Hematopoietic multipotent progenitor cell (in vitro differentiated cells): ENCODE data around the gene LITAF. TPM values are rescaled to one million over a fixed set of nuclear protein-coding genes. Genes with fewer than 3 reads are reported as not detected.
"Not testable (repeated sequence)": the region's sequence is repeated elsewhere in the genome, so short reads cannot be mapped to it uniquely, and the experiment has no call there.

Experiments
- DNase-seq, 3 donors: peaks; one replicate each; pipeline ENCODE4 v3.0.0-alpha.2; 2011 to 2015; ENCODE audit warnings: low read depth in 2 of 3, low spot score in 2 of 3
- total RNA-seq: library from RNA; depleted of rRNA; stranded (reverse); fragments of >200 nt; gene quantifications from one replicate; pipeline ENCODE4 v1.2.3, GENCODE V29; 2012

LITAF gene
- total RNA-seq, 1 donor = 79.4 TPM

DNA sequence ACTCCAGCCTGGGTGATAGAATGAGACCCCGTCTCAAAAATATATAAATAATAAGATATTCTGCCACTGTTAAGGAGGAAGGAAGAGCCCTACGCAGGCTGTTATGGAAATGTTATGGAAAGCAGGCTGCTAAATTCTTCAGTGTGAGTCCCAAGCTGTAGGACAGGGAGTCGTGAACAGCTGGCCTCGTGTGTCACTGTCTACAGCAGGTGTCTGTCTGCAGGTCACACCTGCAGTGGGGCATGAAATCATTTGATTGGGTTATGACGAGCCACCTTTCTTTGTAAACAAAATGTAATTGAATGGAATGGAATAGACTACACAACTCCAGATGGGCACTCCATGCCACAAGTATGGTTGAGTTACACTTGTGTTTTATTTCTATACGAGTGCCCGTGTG lies 15.6 kb upstream of the LITAF start:
- no peak for DNase-seq

DNA sequence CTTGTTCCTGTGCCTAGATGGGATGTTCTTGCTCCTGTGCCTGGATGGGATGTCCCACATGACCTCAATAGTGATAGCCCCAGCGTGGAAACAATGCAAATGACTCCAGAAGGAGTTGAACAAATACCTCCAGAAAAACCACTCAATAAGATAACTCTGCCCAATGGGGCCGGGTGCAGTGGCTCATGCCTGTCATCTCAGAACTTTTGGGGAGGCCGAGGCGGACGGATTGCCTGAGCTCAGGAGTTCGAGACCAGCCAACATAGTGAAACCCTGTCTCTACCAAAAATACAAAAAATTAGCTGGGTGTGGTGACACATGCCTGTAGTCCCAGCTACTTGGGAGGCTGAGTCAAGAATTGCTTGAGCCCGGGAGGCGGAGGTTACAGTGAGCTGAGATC lies 15.2 kb upstream of the LITAF start:
- no peak for DNase-seq

DNA sequence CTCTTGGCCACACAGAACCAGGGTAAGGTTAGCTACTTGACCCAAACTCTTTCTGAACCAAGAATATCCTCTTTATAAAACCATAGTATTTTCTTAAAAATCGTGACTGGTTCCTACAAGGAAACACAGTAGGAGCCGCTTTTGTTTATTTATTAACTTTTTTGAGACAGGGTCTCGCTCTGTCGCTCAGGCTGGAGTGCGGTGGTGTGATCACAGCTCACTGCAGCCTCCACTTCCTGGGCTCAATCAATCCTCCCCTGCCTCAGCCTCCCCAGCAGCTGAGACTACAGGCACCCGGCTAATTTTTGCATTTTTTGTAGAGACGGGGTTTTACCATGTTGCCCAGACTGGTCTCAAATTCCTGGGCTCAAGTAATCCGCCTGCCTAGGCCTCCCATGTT lies 14.7 kb upstream of the LITAF start:
- DNase-seq = no peak

DNA sequence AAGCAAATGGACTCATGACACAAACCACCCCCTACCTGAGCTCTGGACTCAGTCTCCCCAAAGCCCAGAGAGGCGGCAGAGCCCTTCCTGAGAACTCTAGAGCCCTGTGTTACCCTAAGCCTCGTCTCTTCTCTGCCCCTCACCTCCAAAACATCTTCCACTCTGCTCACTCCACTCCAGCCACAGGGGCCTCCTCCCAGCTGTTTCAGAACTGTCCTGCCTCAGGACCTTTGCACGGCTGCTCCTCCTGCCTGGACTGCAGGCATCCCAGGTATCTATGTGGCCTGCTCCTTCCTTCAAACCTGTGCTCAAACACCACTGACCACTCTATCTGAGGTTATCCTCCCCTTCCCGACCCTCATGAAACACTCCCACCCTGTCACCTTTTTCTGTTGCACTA lies 12.9 kb upstream of the LITAF start:
- no peak for DNase-seq

DNA sequence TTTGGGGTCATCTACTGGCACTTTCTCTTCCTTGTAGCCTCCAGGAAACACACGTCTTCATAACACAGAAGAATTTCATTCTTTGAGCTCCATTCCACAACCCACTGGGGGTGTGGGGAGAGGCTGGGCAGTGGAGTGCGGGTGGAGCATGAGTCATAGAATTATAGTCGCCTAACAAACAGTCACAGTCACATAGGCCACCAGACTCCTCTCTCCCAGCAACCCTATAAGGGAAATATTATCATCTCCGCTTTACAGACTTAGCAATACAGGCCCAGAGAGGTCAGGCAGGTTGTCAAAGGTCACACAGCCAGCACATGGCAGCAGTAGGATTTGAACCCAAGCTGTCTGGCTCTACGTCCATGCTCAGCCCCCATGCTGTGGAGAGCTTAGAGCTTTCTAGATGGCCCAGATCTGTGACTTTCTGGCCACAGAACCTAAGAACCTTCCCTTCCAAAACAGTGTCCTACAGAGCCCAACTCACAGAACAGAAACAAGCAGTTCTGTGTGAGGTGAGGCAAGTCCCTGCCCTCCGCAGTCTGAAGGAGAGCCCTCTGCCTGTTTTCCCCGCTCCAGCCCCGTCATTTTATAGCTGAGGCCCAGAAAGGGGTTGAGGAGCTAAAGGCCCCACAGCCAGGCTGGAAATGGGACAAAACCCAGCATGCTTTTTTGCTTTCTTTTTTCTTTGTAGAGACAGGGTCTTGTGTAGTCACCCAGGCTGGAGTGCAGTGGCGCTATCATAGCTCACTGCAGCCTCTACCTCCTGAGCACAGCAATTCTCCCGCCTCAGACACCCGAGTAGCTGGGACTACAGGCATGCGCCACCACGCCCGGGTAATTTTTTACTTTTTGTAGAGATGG lies 10.7 kb upstream of the LITAF start:
- peak in 2 of 3 donors; percentile 54 to 67 for DNase-seq

DNA sequence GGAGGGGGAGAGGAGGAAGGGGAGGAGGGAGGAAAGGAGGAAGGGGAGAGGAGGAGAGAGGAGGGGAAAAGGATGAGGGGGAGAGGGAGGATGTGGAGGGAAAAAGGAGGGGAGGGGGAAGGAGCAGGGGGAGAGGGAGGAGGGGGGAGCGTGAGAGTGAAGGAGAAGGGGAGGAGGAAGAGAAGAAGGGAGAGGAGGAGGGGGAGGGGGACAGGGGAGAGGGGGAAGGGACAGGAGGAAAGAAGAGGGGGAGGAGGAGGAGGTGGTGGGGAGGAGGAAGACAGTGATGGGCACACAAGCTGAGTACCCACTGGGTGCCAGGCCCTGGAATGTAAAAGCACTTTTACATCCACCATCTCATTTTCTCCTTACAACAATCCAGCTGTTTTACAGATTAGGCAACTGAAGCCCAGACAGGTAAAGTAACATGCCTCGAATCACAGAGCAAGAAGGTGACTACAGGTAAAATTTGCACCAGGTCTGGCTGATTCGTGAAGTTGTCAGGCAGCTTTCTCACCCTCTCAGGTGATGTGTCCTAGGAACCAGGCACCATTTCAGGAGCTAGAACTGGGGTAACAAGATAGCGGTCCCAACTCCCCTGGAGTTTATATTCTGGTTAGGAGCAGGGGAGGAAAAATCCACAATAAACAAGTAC lies 10.0 kb upstream of the LITAF start:
- DNase-seq = no peak

DNA sequence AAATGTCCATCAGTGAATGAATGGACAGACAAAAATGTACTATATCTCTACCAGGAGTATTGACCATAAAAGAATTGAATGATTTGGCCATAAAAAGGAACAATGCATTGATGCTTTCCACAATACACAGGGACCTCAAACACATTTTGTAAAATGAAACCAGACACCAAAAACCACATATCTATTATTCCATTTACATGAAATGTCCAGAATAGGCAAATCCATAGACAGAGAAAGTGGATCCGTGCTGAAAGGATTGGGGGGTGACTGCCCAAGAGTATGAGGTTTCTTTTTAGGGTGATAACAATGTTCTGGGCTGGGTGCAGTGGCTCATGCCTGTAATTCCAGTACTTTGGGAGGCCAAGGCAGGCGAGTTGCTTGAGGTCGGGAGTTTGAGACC lies 6.9 kb upstream of the LITAF start:
- no peak for DNase-seq

DNA sequence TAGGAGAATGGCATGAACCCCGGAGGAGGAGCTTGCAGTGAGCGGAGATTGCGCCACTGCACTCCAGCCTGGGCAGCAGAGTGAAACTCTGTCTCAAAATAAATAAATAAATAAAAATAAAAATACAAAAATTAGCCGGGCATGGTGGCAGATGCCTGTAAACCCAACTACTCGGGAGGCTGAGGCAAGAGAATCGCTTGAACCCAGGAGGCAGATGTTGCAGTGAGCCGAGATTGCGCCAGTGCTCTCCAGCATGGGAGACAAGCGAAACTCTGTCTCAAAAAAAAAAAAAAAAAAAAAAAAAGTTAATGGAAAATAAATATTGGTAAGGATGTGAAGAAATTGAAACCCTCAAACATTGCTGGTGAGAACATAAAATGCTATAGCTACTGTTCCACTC lies 6.4 kb upstream of the LITAF start:
- not testable (repeated sequence) for DNase-seq

DNA sequence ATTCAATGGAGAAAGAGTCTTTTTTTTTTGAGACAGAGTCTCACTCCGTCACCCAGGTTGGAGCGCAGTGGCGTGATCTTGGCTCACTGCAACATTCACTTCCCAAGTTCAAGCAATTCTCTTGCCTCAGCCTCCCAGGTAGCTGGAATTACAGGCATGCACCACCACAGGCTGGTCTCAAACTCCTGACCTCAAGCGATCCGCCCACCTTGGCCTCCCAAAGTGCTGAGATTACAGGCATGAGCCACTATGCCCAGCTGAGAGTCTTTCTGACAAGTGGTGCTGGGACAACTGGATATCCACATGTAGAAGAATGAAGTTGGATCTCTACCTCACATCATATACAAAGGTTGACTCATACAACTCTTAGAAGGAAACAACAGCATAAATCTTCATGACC lies 4.9 kb upstream of the LITAF start:
- DNase-seq = not testable (repeated sequence)

DNA sequence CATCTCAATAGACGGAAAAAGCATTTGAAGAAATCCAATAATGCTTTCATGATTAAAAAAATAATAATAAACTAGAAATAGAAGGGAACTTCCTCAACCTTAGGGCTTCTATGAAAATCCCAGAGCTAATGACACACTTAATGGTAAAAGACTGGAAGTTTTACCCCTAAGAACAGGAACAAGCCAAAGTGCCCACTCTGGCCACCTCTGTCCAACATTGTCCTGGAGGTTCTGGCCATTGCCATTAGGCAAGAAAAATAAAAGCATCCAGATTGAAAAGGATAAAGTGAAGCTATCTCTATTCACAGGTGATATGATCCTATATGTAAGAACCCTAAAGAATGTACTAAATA lies 2.5 kb upstream of the LITAF start:
- no peak for DNase-seq

DNA sequence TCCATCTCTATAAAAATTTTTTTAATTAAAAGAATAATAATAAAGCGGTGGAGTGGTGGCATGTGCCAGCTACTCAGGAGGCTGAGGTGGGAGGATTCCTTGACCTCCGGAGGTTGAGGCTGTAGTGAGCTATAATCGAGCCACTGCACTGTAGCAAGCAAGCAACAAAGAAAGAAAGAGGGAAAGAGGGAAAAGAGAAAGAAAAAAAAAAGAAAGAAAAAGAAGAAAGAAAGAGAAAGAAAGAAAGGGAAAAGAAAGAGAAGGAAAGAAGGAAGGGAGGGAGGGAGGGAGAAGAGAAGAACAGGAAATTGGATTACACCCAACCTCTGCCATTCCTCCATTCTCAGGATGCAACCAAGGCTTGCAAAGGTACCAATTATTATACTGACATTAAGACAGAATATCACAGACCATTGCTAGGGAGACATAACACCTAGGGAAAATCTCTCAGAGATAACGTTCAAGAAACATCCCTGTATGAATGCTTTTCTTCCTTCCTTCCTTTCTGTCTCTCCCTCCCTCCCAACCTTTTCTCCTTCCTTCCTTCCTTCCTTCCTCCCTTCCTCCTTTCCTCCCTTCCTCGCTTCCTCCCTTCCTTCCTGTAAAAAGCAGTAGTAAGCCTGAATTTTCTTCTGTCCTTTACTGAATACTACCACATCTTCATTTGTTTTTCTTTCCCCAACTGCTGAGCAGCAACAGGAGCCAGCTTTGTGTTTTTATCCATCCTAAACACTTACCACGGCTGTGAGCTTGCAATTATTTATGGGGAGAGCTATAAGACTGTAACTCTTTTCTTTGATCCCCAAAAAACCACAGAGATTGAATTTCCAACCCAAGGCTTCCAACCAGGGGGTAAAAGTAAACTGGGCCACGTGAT lies 1.8 kb upstream of the LITAF start:
- no peak for DNase-seq

DNA sequence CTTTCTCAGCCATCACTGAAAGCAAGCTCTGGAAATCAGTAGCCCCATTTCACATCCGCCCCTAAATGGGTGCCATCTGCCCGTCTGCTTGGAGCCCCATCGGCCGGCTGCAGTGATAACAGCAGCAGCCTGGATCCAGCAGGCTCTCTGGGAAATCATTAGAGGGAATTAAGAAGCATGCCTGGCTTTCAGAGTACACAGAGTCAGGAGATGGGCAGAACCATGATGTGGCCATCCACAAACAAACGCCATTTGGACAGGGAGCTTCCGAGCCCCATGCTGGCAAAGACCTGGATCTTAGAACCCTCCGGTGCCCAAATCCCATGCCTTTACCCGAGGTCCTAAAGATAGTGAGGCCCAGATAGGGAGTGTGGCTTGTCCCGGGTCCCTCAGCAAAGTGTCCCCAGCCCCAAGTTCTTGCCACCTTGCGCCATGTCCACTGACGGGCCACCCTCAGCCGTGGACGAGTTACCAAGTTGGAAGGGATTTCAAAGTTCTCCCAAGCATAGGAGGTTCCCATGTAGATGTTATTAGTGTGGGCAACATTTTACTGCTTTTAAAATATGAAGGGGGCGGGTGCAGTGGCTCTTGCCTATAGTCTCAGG lies 1.0 kb upstream of the LITAF start:
- DNase-seq = no peak

DNA sequence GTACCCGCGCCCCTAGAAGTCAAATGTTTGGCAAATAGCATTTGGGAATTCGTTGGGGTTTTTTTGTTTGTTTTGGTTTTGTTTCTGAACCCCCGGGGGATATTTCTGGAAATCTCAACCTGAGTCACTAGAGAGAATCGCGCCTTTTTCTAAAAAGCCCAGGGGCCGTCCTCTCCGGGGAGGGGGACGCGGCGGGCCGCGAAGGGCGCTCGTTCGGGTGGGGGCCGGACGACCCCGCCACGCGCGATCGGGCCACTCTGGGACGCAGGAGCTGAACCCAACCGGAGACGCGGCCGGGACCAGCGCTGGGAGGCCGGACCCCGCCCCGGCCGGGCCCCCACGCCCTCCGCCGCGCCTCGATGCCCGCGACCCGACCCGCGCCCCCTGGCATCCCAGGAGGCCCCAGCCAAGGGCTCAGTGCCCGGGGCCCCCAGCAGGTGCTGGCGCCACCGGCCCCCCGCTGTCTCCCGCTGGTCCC lies 302 bp downstream of the LITAF start:
- no peak for DNase-seq

DNA sequence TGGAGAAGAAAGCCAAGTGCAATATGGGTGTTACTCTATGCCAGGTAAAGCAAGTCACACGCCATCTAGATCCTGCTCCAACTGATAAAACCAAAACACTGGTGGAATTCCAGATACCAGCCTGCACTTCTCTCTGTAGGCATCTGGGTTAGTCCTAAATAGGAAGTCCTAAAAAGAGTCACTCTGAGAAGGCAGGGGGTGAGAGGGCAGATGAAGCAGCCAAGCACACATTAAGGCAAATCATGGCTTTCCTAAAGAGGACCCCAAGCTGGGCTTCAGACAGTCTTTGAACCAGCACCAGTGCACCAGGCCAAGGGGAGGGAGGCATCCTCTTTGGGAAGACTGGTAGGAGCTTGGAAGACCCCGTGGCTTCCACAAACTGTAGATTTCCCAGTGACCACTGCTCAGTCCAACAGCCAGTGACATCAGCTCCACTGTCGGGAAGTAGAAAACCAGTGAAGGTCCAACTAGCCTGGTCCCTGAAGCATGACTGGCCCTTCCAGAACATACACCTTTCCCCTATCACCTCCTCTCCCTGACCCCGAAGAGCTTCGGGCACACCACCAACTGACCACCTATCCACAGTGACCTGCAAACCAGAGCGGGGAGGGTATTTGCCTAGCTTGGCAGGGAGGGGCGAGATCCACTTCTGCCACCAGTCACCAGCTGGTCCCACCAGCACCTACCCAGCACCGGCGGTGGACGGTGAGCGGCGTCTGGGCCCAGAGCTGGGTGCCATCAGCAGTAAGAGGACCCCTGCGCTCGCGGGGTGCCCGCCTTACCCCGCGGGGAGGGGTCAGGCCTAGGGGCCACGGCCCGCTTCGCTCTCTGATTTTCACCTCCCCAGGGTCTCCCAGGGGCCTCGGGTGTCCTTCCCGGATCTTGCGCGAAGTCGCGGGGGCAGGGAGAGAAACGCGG lies 1.0 kb downstream of the LITAF start:
- DNase-seq = no peak

DNA sequence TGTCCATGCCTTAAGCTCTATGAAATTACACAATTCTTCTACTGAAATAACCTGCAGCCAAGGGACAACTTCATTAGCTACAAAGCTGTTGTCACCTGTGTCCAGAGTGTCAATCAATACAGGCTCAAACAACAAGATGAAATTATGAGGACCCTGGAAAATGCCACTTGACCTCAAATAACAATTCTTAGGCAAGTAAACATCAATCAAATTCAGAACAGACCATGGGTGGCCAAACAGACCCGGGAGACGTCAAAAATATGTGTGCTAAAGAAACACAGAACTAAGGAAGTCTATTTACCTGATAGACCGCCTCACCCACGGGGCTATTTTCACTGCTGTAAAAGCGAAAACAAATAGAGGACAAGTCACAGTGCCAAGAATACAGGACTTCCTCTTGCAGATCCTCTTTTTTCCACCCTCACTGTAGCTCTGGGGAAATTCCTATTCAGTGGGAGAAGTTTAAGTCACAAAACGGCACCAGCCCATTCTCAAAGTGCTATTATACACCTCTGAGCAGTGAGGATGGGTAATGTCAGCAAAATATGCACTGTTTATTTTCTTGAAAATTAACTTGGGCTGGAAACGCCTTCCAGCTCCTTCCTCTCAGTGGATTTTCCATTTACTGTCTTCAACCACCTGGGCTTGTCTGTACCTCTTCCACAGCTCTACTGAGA lies 2.7 kb downstream of the LITAF start:
- peak in 1 of 3 donors; percentile 42 for DNase-seq

DNA sequence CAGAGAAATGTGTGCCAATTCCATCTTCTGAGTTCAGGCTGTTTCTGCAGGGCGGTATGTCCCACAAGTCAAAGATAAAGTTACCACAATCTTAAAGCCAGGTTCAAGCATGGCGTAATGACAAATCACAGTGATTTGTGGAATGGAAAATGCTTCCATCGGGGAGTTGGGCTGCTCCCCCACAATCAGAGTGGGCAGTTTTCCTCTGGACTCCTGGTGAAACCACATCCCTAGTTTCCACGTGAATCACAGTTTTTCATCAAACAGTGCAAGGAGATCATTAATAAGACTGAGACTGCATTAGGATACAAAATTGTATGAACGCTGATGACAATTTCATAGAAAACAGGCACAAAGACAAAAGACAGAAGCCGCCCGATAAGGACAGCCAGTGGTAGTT lies 3.6 kb downstream of the LITAF start:
- DNase-seq = no peak

DNA sequence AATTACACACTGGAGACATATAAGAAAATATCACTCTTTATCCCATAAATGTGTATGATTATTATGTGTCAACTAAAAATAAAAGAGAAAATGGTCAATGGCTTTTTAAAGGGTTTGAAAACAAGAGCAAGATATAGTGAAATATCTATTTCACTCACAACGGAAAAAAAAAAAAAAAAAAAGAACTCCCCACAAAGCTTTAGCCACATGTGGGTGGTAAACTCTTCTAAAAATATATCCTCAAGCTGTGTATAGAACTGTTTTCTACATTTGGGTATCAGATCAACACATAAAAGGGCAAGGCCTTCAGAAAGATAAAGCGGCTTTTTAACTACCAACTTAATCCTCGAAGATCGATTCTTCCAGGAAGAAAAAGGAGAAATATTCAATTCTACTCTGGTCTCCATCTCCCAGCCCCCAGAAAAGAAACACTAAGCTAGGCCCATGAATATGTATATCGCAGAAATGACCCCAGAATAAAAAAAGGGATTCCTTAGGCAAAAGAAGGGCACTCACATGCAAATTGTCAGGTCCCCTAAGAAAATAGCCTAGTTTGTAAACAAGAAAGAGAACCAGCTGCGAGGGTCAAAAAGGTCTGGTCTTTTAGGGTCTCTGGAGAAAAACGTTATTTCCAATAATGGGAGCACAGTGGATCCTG lies 4.4 kb downstream of the LITAF start:
- no peak for DNase-seq

DNA sequence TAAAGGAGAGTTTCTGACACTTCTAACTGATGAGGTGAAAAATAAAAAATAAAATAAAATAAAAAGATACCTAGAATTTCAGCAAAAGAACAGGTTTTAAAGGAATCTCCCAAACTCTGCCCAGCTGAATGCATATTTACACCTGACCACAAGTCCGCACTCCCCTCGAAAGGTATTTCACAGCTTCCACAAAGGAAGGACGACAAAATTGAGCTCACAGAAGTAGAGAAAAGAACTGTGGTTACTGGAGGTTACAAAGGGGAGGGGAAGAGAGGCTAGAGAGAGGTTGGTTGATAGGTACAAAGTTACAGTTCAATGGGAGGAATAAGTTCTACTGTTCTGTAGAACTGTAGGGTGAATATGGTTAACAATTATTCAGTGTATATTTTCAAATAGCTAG lies 5.0 kb downstream of the LITAF start:
- no peak for DNase-seq
